Ascending aorta (tissue), 2 donors: ENCODE measurements around the gene SPSB1. TPM values are rescaled to one million over a fixed set of nuclear protein-coding genes. Genes with fewer than 3 reads are reported as not detected.

ENCODE experiments used
- DNase-seq, 2 donors: peaks; one replicate each; pipeline ENCODE4 v3.0.0-alpha.2; 2019; ENCODE audit warnings: low spot score in 2 of 2
- H3K27ac ChIP-seq, 2 donors: fragments of 200-600 bp; sonication (generic); one replicate each; pipeline ENCODE4 v1.5.1; 2016 to 2017; ENCODE audit warnings: mild to moderate bottlenecking in 1 of 2
- H3K27me3 ChIP-seq: fragments of 200-600 bp; sonication (generic); one replicate; pipeline ENCODE4 v1.5.1; 2017
- H3K36me3 ChIP-seq, 2 donors: fragments of 200-600 bp; sonication (generic); one replicate each; pipeline ENCODE4 v1.5.1; 2016
- H3K4me1 ChIP-seq, 2 donors: fragments of 200-600 bp; sonication (generic); one replicate each; pipeline ENCODE4 v1.5.1; 2016 to 2017; ENCODE audit warnings: mild to moderate bottlenecking in 1 of 2
- H3K4me3 ChIP-seq, 2 donors: fragments of 200-600 bp; sonication (generic); one replicate each; pipeline ENCODE4 v1.5.1; 2016 to 2017; ENCODE audit warnings: mild to moderate bottlenecking in 1 of 2
- H3K9me3 ChIP-seq, 2 donors: fragments of 200-600 bp; sonication (generic); one replicate each; pipeline ENCODE4 v1.5.1; 2016
- intact Hi-C: fragments of 100-400 bp; cut with DNase I; formaldehyde crosslinking; loops from one replicate; pipeline ENCODE4 v1.15.1; 2023
- total RNA-seq: library from RNA; depleted of rRNA; stranded (reverse); fragments of >200 nt; gene quantifications from one replicate; pipeline ENCODE4 v1.1.0, GENCODE V29; 2016
- TF ChIP-seq, protein P1 (sequence below), 3 experiments: fragments of 200-600 bp in 2 of 3; fragments of 450-650 bp in 1 of 3; sonication (generic) in 2 of 3; IDR thresholded peaks; one replicate each; pipeline ENCODE4 v1.5.1; 2016 to 2019; ENCODE audit warnings: antibody characterized with exemption in 3 of 3, mild to moderate bottlenecking in 1 of 3, moderate library complexity in 1 of 3

SPSB1 gene
- total RNA-seq, 1 donor from 2014 or later: 64.9 TPM

DNA sequence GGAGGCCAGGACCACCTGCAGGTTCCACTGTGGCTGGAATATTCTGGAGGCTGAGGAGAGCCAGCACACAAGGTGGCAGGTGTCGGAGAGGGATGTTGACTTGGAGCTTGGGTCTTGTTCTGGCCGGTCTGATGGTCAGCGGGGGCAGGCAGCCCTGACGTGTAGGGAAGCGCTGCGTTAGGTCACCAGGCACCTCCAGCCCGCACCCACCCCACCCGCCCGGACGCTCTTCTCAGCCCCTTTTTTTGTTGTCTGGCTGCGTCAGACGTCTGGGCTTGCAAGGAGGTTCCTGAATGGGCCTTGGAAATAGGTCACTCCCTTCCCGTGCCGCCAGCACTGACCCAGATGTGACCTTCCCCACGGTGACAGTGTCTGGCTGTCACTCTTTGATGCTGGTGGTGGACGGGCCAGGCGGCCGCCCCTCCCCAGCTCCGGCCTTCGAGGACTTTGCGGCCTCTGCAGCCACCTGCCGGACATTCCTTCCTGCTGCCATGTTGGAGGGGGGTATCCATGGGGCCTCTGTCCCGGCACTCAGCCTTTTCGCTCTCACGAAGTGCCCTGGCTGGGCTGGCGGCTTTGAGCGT is 30.1 kb downstream of the SPSB1 start:
- TF ChIP-seq, protein P1, sequence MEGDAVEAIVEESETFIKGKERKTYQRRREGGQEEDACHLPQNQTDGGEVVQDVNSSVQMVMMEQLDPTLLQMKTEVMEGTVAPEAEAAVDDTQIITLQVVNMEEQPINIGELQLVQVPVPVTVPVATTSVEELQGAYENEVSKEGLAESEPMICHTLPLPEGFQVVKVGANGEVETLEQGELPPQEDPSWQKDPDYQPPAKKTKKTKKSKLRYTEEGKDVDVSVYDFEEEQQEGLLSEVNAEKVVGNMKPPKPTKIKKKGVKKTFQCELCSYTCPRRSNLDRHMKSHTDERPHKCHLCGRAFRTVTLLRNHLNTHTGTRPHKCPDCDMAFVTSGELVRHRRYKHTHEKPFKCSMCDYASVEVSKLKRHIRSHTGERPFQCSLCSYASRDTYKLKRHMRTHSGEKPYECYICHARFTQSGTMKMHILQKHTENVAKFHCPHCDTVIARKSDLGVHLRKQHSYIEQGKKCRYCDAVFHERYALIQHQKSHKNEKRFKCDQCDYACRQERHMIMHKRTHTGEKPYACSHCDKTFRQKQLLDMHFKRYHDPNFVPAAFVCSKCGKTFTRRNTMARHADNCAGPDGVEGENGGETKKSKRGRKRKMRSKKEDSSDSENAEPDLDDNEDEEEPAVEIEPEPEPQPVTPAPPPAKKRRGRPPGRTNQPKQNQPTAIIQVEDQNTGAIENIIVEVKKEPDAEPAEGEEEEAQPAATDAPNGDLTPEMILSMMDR (IDR thresholded peaks at IDR 0.05): no peak
- H3K36me3 ChIP-seq: no peaks in the 10 kb centered on the region
- intact Hi-C loops: no loop called here
- H3K27me3 ChIP-seq: no peaks in the 10 kb centered on the region
- H3K4me3 ChIP-seq: no peak overlapping the region
- H3K27ac ChIP-seq: peak overlapping the region; percentile 82 to 95
- H3K4me1 ChIP-seq: peaks cover 51 to 87% of the 10 kb centered on the region in 2 donors
- no peaks in the 10 kb centered on the region for H3K9me3 ChIP-seq
- no peak for DNase-seq

GRCh38 chr1:9324246-9325096 is 31.8 kb downstream of the SPSB1 start:
- Histone ChIP-seq H3K4me1 (peaks cover 46 to 77% of the 10 kb centered on the region in 2 donors), H3K4me3 (peak overlapping the region in 1 of 2 donors; percentile 28), H3K27ac (peak overlapping the region; percentile 82 to 95), H3K27me3 (no peaks in the 10 kb centered on the region), H3K36me3 (no peaks in the 10 kb centered on the region), H3K9me3 (no peaks in the 10 kb centered on the region)
- TF ChIP-seq, protein P1 (IDR thresholded peaks at IDR 0.05): no peak
- DNase-seq: no peak
- intact Hi-C loops: loop anchor here (2.0 kb wide), 1 partner anchor 32 kb away; the partner anchor contains the start of gene SPSB1

DNA sequence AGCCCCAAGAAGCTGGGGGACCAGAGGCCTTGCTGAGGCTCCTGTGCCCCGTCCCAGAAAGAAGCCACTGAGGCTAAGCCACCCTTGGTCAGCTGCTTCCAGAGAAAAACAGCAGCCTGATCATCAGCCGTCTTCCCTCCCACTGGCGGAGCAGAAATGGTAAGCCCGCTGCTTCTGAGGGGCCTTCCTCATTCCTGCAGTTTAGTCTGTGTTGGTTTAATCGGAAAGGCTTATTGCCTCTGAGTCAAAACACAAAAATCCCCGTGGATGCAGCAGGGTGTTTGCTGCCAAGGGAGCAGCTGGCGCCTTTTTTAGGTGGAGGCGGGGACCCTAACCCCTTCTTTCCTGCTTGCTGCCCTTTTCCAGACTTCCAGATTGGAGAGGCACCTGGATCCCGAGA is 33.9 kb downstream of the SPSB1 start:
- peak overlapping the region in 1 of 2 donors; percentile 28 for H3K4me3 ChIP-seq
- peak in 1 of 2 donors; percentile 80 for DNase-seq
- peaks cover 30 to 58% of the 10 kb centered on the region in 2 donors for H3K4me1 ChIP-seq
- no peaks in the 10 kb centered on the region for H3K9me3 ChIP-seq
- no peaks in the 10 kb centered on the region for H3K27me3 ChIP-seq
- intact Hi-C loops: loop anchor here (2.0 kb wide), 1 partner anchor 44 kb away; no protein-coding TSS in a partner anchor
- H3K27ac ChIP-seq: peak overlapping the region; percentile 82 to 95
- TF ChIP-seq, protein P1 (IDR thresholded peaks at IDR 0.05): no peak
- H3K36me3 ChIP-seq: no peaks in the 10 kb centered on the region

- Histone ChIP-seq H3K4me3 (no peak overlapping the region), H3K27me3 (no peaks in the 10 kb centered on the region), H3K27ac (peak overlapping the region in 1 of 2 donors; percentile 95), H3K9me3 (no peaks in the 10 kb centered on the region), H3K4me1 (peaks cover 24 to 50% of the 10 kb centered on the region in 2 donors), H3K36me3 (no peaks in the 10 kb centered on the region)
- intact Hi-C loops: no loop called here
- TF ChIP-seq, protein P1 (IDR thresholded peaks at IDR 0.05): no peak
- DNase-seq: no peak
Measured at GRCh38 chr1:9328201-9328600, 35.5 kb downstream of the SPSB1 start.

DNA sequence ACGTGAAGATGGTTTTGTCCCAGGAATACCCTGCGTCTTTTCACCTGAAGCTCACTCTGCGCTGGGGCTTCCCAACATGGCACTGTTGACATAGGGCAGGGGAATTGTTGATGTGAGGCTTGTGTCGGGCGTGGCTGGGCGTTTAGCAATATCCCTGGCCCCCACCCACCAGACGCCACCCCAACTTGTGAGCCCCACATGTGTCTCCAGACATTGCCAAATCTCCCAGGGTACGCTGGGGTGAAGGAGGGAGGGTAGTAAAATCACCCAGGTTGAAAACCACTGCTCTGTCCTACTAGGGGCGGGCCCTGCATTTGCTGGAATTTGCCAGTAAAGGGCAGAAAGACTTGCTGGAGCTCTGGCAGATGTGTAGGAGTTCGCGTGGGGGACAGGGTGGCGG is 36.0 kb downstream of the SPSB1 start:
- Histone ChIP-seq H3K4me3 (no peak overlapping the region), H3K27ac (peak overlapping the region in 1 of 2 donors; percentile 6), H3K36me3 (no peaks in the 10 kb centered on the region), H3K4me1 (peaks cover 21 to 45% of the 10 kb centered on the region in 2 donors), H3K27me3 (no peaks in the 10 kb centered on the region), H3K9me3 (no peaks in the 10 kb centered on the region)
- intact Hi-C loops: no loop called here
- DNase-seq: no peak
- TF ChIP-seq, protein P1 (IDR thresholded peaks at IDR 0.05): no peak
